GM21737 (cell line): Measurements from ENCODE around the gene LIME1.
"Not testable (repeated sequence)": the region's sequence is repeated elsewhere in the genome, so short reads cannot be mapped to it uniquely, and the experiment has no call there.

ENCODE experiments used
- ATAC-seq: cut with Tn5 transposase; IDR thresholded peaks from one replicate; pipeline ENCODE4 v1.9.1; 2021; ENCODE audit warnings: mild to moderate bottlenecking, moderate library complexity; ENCODE audit not compliant: unreplicated experiment

Gene LIME1

GRCh38 chr20:63707558-63708300 is 28.7 kb upstream of the LIME1 start, which contains the start of the genes ARFRP1 and ZGPAT:
ARFRP1 (minus strand) TSS chr20:63707976; CDS start chr20:63707091, 885 bp downstream.
ZGPAT (plus strand) TSS chr20:63708039; CDS start chr20:63708581, 542 bp downstream.
- ATAC-seq, result peak; percentile 61

GRCh38 chr20:63708301-63709148 is 27.9 kb upstream of the LIME1 start:
- peak; percentile 14 for ATAC-seq

GRCh38 chr20:63709149-63709527 is 27.3 kb upstream of the LIME1 start:
- ATAC-seq, result no peak

GRCh38 chr20:63711085-63711645 is 25.3 kb upstream of the LIME1 start:
- no peak for ATAC-seq

GRCh38 chr20:63712191-63712590 is 24.3 kb upstream of the LIME1 start:
- ATAC-seq, result no peak

DNA sequence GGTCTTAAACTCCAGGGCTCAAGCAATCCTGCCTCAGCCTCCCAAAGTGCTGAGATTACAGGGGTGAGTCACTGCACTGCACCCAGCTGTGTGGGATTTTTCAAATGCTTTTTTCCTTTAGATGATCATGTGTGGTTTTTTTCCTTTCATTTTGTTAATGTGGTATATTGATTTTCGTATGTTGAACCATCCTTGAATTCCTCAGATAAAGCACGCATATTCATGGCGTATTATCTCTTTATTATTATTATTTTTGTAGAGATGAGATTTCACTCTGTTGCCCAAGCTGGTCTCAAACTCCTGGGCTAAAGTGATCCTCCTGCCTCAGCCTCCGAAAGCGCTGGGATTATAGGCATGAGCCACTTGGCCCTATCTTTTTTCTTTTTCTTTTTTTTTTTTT is 21.6 kb upstream of the LIME1 start:
- ATAC-seq, result no peak

DNA sequence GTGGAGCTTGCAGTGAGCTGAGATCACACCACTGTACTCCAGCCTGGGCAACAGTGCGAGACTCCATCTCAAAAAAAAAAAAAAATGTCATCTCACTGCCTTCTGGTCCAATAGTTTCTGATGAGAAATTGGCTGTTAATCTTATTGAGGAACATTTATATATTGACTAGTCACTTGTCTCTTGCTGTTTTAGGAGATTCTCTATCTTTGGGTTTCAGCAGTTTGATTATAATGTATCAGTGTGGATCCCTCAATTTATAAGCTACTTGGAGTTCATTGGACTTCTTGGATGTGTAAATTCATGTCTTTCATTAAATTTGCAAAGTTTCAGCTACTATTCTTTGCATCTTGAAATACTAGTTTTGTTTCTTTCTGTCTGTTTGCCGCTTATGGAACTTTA is 17.5 kb upstream of the LIME1 start:
- no peak for ATAC-seq

DNA sequence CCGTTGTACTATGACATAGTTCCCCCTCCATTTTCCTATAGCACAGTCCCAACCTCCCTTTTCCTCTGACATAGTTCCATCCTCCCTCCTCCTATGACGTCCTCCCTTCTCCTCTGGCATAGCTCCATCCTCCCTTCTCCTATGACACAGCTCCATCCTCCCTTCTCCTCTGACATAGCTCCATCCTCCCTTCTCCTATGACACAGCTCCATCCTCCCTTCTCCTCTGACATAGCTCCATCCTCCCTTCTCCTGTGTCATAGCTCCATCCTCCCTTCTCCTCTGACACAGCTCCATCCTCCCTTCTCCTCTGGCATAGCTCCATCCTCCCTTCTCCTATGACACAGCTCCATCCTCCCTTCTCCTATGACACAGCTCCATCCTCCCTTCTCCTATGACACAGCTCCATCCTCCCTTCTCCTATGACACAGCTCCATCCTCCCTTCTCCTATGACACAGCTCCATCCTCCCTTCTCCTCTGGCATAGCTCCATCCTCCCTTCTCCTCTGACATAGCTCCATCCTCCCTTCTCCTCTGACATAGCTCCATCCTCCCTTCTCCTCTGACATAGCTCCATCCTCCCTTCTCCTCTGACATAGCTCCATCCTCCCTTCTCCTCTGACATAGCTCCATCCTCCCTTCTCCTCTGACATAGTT is 13.4 kb upstream of the LIME1 start:
- not testable (repeated sequence) for ATAC-seq

GRCh38 chr20:63730189-63730733 is 6.2 kb upstream of the LIME1 start:
- ATAC-seq, result not testable (repeated sequence)

- no peak for ATAC-seq
Measured at GRCh38 chr20:63731410-63731809, 5.1 kb upstream of the LIME1 start.

- no peak for ATAC-seq
Measured at GRCh38 chr20:63732118-63733095, 4.1 kb upstream of the LIME1 start.

- no peak for ATAC-seq
Measured at GRCh38 chr20:63733117-63733516, 3.3 kb upstream of the LIME1 start.

DNA sequence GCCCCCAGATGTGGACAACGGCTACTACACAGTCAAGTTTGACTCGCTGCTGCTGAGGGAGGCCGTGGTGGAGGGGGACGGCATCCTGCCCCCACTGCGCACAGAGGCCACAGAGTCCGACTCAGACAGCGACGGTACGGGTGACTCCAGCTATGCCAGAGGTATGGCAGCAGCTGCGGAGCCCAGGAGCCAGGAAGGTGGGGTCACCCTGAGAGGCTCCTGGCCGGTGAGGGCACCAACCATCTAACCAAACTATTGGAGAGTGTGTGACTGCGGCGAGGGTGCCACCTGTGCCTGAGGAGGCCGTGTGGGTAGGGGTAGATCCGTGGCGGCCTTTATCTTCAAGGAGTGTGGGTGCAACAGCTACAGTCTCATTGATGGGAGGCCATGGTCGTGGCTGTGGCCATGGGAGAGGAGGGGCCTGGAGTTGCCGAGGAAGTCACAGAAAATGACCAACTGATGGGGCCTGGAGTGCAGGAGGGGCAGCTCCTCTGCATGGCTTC is 2.8 kb upstream of the LIME1 start:
- ATAC-seq, result no peak

DNA sequence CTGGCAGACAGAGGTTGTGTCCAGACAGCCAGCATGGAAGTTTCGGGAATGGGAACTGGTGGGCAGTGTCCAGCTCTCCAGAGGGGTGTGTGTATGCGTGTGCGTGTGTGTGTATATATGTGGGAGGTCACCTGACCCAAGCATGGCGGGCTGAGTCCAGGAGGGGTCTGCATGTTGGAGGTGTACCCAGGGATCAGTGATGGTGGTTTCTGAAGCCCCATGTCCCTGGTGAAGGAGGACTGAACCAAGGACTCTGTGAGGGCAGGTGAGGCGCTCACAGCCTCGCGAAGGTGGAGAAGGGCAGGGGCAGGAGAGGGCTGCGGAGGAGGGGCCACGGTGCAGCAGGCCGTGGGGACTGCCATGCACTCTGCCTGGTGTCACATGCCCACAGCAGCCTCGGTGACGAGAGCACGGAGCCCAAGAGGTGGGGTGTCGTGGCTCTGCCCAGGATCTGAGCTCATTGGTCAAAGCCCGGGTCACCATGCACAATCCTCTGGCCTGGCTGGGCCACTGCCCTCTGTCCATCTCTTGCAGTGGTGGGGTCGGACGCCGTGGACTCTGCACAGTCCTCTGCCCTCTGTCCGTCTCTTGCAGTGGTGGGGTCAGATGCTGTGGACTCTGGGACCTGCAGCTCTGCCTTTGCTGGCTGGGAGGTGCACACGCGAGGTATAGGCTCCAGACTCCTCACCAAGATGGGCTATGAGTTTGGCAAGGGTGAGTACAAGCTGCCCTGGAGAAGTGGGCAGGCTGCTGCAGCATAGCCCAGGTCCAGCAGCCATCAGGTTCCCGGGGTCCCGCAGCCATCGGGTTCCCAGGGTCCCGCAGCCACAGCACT is 2.1 kb upstream of the LIME1 start:
- ATAC-seq, result no peak

DNA sequence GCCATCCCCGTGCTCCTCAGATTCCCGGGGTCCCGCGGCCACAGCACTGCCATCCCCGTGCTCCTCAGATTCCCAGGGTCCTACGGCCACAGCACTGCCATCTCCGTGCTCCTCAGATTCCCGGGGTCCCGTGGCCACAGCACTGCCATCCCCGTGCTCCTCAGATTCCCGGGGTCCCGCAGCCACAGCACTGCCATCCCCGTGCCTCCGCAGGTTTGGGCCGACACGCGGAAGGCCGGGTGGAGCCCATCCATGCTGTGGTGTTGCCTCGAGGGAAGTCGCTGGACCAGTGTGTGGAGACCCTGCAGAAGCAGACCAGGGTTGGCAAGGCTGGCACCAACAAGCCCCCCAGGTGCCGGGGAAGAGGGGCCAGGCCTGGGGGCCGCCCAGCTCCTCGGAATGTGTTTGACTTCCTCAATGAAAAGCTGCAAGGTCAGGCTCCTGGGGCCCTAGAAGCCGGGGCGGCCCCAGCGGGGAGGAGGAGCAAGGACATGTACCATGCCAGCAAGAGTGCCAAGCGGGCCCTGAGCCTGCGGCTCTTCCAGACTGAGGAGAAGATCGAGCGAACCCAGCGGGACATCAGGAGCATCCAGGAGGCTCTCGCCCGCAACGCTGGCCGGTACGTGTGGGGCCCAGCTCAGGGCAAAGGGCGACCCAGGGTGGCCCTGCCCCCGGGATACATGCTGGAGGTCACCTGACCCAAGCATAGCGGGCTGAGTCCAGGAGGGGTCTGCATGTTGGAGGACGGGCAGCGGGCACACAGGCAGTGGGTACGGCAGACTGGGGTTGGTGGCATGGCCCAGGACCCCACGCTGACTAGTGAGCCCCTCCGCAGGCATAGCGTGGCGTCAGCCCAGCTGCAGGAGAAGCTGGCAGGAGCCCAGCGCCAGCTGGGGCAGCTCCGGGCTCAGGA is 1.3 kb upstream of the LIME1 start:
- ATAC-seq, result no peak

DNA sequence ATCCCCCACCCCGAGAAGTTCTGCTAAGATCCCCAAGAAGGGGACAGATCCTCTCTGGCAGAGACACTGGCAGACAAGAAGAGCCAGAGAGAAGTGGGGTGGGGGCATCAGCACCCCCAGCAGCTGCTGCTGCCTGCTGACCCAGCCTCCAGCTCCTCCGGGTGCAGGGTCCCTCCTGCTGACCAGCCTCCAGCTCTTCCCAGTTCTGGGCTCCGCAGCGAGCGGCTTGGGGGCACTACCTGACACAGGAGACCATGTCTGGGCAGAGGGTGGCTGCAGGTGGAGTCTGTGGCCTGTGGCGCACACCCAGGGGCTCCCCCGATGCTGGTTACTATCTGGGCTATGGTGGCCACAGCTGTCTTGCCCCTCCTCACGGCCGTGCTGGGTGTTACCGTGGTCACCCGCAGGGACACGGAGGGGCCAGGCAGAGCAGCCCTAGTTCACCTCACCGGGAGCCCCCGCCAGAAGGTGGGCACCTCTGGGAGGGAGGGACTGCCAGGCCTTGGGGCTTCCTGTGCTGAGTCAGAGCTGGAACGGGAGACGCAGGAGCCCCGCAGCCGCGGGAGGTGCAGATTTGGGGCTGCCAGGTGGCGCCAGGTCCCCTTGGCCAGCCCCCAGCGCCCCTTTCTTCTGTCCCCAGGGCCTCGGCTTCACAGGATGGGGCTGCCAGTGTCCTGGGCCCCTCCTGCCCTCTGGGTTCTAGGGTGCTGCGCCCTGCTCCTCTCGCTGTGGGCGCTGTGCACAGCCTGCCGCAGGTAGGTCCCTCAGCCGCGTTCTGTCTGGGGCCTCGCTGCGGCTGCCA is 630 bp downstream of the LIME1 start:
- no peak for ATAC-seq

DNA sequence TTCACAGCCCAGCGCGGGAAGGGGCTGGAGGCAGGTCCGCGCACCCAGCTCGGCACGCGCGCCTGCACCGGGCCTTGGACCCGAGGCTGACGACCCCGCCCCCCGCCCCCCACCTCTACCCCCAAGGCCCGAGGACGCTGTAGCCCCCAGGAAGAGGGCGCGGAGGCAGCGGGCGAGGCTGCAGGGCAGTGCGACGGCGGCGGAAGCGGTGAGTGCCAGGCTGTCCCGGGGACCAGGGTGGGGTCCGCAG is 1.2 kb downstream of the LIME1 start:
- no peak for ATAC-seq
